GM12878 (cell line): ENCODE results near the gene AGRP. TPM values are rescaled to one million over a fixed set of nuclear protein-coding genes. Genes with fewer than 3 reads are reported as not detected.

ENCODE experiments used
- ATAC-seq: fragments of 200-7000 bp; cut with Tn5 transposase; 3 replicates; pipeline ENCODE4 v1.9.1; 2020; ENCODE audit warnings: mild to moderate bottlenecking, moderate library complexity
- BruUV-seq: library from RNA; stranded (reverse); fragments of 400-500 nt; replicated peaks from 2 replicates; lab custom pipeline; 2021; lab: Mats Ljungman, UMichigan
- CTCF ChIA-PET: fragments of 300-600 bp; sonication (Branson Sonifier 250); formaldehyde crosslinking; extraction: SDS; loops from one replicate; lab custom pipeline; 2021; ENCODE audit warnings: inconsistent platforms; lab: Yijun Ruan, JAX
- POLR2A ChIA-PET: fragments of 350-600 bp; formaldehyde crosslinking; extraction: SDS; loops from one replicate; lab custom pipeline; 2021; ENCODE audit warnings: inconsistent platforms; lab: Charles Lee
- RAD21 ChIA-PET: fragments of 300-600 bp; sonication (Branson Sonifier 250); formaldehyde crosslinking; loops from one replicate; lab custom pipeline; 2023; ENCODE audit warnings: antibody characterized with exemption; ENCODE audit not compliant: unreplicated experiment; lab: Charles Lee
- SMC1A ChIA-PET: fragments of 300-600 bp; sonication (Branson Sonifier 250); formaldehyde crosslinking; loops from one replicate; lab custom pipeline; 2023; ENCODE audit not compliant: unreplicated experiment, uncharacterized antibody; lab: Charles Lee
- DNase-seq: peaks from one replicate; pipeline ENCODE4 v3.0.0-alpha.2; 2011; ENCODE audit warnings: low read depth, low spot score
- FAIRE-seq: peaks from 3 replicates; lab custom pipeline; 2011; peaks lifted over from hg19 to GRCh38; lab: Jason Lieb, UNC
- H2AFZ ChIP-seq: 2 replicates; pipeline ENCODE4 v1.6.0; 2011; ENCODE audit warnings: low read depth, low read length, control low read depth; ENCODE audit not compliant: control insufficient read depth
- H3K27ac ChIP-seq: 2 replicates; pipeline ENCODE4 v1.5.1; 2011; ENCODE audit warnings: control low read depth; ENCODE audit not compliant: control insufficient read depth, insufficient read depth
- H3K27me3 ChIP-seq, 2 experiments: replicated peaks in 1 of 2; 2 replicates each; pipeline versions ENCODE4 v1.6.0 to v1.6.1; 2011; ENCODE audit warnings: low read length in 1 of 2; ENCODE audit not compliant: control insufficient read depth in 2 of 2, insufficient read depth in 2 of 2
- H3K36me3 ChIP-seq, 2 experiments: 2 replicates each; pipeline ENCODE4 v1.5.1; 2011; ENCODE audit warnings: low read length in 1 of 2; ENCODE audit not compliant: control insufficient read depth in 2 of 2, insufficient read depth in 2 of 2
- H3K4me1 ChIP-seq: 2 replicates; pipeline ENCODE4 v1.6.1; 2011; ENCODE audit warnings: mild to moderate bottlenecking, low read length, moderate library complexity, mixed read lengths; ENCODE audit not compliant: control insufficient read depth, insufficient read depth
- H3K4me2 ChIP-seq: 2 replicates; pipeline ENCODE4 v1.6.0; 2011; ENCODE audit warnings: control low read depth; ENCODE audit not compliant: control insufficient read depth, insufficient read depth
- H3K4me3 ChIP-seq: fragments of 200-600 bp; sonication (generic); 2 replicates; pipeline ENCODE4 v1.5.1; 2016
- H3K79me2 ChIP-seq: 2 replicates; pipeline ENCODE4 v1.6.0; 2011; ENCODE audit warnings: low read length; ENCODE audit not compliant: control insufficient read depth, insufficient read depth
- H3K9ac ChIP-seq: 2 replicates; pipeline ENCODE4 v1.8.0; 2011; ENCODE audit warnings: low read length, control low read depth, mixed read lengths; ENCODE audit not compliant: control insufficient read depth, insufficient read depth
- H3K9me3 ChIP-seq: replicated peaks from 3 replicates; pipeline ENCODE4 v1.5.1; 2011; ENCODE audit warnings: mild to moderate bottlenecking, low read length; ENCODE audit not compliant: control insufficient read depth, insufficient read depth
- H4K20me1 ChIP-seq: 2 replicates; pipeline ENCODE4 v1.6.0; 2011; ENCODE audit not compliant: control insufficient read depth, insufficient read depth
- CHD4 ChIP-seq: fragments of 200-600 bp; sonication (generic); IDR thresholded peaks from 2 replicates; pipeline ENCODE4 v1.6.1; 2016; ENCODE audit warnings: mild to moderate bottlenecking
- EGR1 ChIP-seq, 2 experiments: IDR thresholded peaks; 1 replicate in 1 of 2; 2 replicates in 1 of 2; pipeline ENCODE4 v1.6.1; 2011 to 2012; ENCODE audit warnings: low read depth in 2 of 2, low read length in 2 of 2, borderline replicate concordance in 1 of 2, mild to moderate bottlenecking in 1 of 2, moderate library complexity in 1 of 2
- EP300 ChIP-seq, 2 experiments: fragments of 150-350 bp in 1 of 2; IDR thresholded peaks; 2 replicates each; pipeline ENCODE4 v1.6.1; 2011 to 2012; ENCODE audit warnings: low read depth in 2 of 2, low read length in 2 of 2, borderline replicate concordance in 1 of 2, improper control_type of control experiment in 1 of 2, inconsistent platforms in 1 of 2; ENCODE audit not compliant: control insufficient read depth in 1 of 2
- MYB ChIP-seq: fragments of 150-350 bp; IDR thresholded peaks from 2 replicates; pipeline ENCODE4 v1.6.1; 2014; ENCODE audit warnings: mild to moderate bottlenecking, low read depth, low read length, borderline replicate concordance
- NFYA ChIP-seq: IDR thresholded peaks from 2 replicates; pipeline ENCODE4 v1.6.1; 2011; ENCODE audit warnings: low read depth, mild to moderate bottlenecking, low read length, improper control_type of control experiment, borderline replicate concordance
- NR2C1 ChIP-seq: fragments of 450-650 bp; IDR thresholded peaks from 2 replicates; pipeline ENCODE4 v1.6.1; 2017; ENCODE audit warnings: antibody characterized with exemption, mild to moderate bottlenecking, moderate library complexity
- TARDBP ChIP-seq: IDR thresholded peaks from 2 replicates; pipeline ENCODE4 v1.6.1; 2016; ENCODE audit warnings: borderline replicate concordance
- YY1 ChIP-seq: IDR thresholded peaks from 2 replicates; pipeline ENCODE4 v1.6.1; 2011; ENCODE audit warnings: low read depth, mild to moderate bottlenecking, low read length
- WGBS: methylation state at CpG from one replicate; pipeline ENCODE4 v1.1.6; 2016; ENCODE audit warnings: low lambda C conversion rate; ENCODE audit not compliant: insufficient replicate concordance, insufficient coverage; ENCODE audit errors: missing lambda C conversion rate; 5-methylcytosine and 5-hydroxymethylcytosine counted together
- in situ Hi-C: fragments of 300-500 bp; cut with MboI; formaldehyde crosslinking; loops from 9 replicates; pipeline ENCODE4 v1.14.3; 2018; ENCODE audit warnings: mixed read lengths
- intact Hi-C: fragments of 100-400 bp; cut with micrococcal nuclease; formaldehyde crosslinking; loops from one replicate; pipeline ENCODE4 v1.14.2; 2022; ENCODE audit not compliant: unreplicated experiment
- polyA plus RNA-seq, 11 experiments: library from polyadenylated mRNA; depleted of rRNA in 4 of 11; unstranded in 6 of 11; stranded (reverse) in 5 of 11; fragments of >200 nt; fragmentation: Nextera tagmentation in 4 of 11; fragmentation: Illumina TruSeq in 1 of 11; extraction: Ambion mirVana in 4 of 11; extraction: Trizol in 1 of 11; gene quantifications; 1 replicate in 1 of 11; 2 replicates in 10 of 11; pipeline versions ENCODE4 v1.2.1 to v1.2.3, GENCODE V29; 2011 to 2016; ENCODE audit warnings: inconsistent platforms in 2 of 11, missing spikeins in 2 of 11, low read depth in 1 of 11
- total RNA-seq, 4 experiments: library from RNA; depleted of rRNA in 3 of 4; stranded (reverse); fragments of >200 nt in 3 of 4; fragmentation: Illumina TruSeq in 1 of 4; extraction: Trizol in 1 of 4; gene quantifications; 2 replicates each; pipeline versions ENCODE4 v1.2.1 to v1.2.3, GENCODE V29; 2013 to 2021
- TF ChIP-seq, protein P1 (sequence below): IDR thresholded peaks from 2 replicates; pipeline ENCODE4 v1.6.1; 2012; ENCODE audit warnings: improper control_type of control experiment, low read depth, low read length; ENCODE audit not compliant: insufficient replicate concordance
- TF ChIP-seq, protein P2 (sequence below): fragments of 450-650 bp; conservative IDR thresholded peaks from 2 replicates; pipeline ENCODE4 v1.6.1; 2017; ENCODE audit warnings: mild to moderate bottlenecking, moderate library complexity
- TF ChIP-seq, protein P3 (sequence below): fragments of 450-650 bp; IDR thresholded peaks from 2 replicates; pipeline ENCODE4 v1.6.1; 2014; ENCODE audit warnings: mild to moderate bottlenecking
- TF ChIP-seq, protein P4 (sequence below): fragments of 450-650 bp; IDR thresholded peaks from 2 replicates; pipeline ENCODE4 v1.6.1; 2018; ENCODE audit warnings: borderline replicate concordance, mild to moderate bottlenecking; ENCODE audit not compliant: partially characterized antibody

The AGRP gene
- total and polyA plus RNA-seq, 10 of the 15 experiments (the other 5 are each of a cell fraction or from before 2014, with no cell fraction given), result 0.16 to 0.75 (median 0.53) TPM; not detected in 6

DNA sequence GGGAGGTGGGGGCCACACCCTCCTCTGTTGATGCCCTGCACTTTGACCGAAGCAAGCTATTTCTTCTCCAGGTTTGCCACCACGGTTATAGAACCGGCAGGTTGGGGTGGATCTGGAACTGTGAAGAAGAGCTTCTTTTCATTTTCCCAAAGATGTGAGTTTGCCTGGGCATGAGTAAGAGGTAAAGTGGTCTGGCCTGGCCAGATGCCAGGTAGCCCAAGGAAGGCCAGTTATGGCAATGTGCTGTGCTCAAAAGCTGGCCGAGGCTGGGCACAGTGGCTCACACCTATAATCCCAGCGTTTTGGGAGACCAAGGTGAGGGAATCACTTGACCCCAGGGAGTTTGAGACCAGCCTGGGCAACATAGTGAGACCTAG lies 21.1 kb downstream of the AGRP start:
- Histone ChIP-seq H3K36me3 (peaks cover 4 to 7% of the 10 kb centered on the region in 2 experiments; a peak in 3 of 4 replicates), H3K4me1 (peaks cover 4% of the 10 kb centered on the region), H3K27me3 (no peaks in the 10 kb centered on the region), H3K9ac (no peak overlapping the region), H2AFZ (no peak overlapping the region), H3K27ac (no peak overlapping the region), H3K4me3 (no peak overlapping the region), H3K79me2 (peaks cover 12% of the 10 kb centered on the region), H3K4me2 (no peak overlapping the region), H4K20me1 (peaks cover 21% of the 10 kb centered on the region), H3K9me3 (no peaks in the 10 kb centered on the region)
- FAIRE-seq (no peak), DNase-seq (no peak), ATAC-seq (no peak)
- 98% methylated on average over 5 of the region's 5 CpGs for WGBS
- ChIA-PET RAD21 (interaction anchor here (2.2 kb wide), 1 partner anchor 34 kb away, joined by 7 read pairs; no protein-coding TSS in a partner anchor), CTCF (interaction anchor here (1.0 to 8.0 kb wide), 3 partner anchors 14 to 113 kb away, joined by 3 to 81 read pairs (median 4); no protein-coding TSS in a partner anchor), SMC1A (no interaction called here), POLR2A (interaction anchor here (1.1 kb wide), 1 partner anchor 14 kb away, joined by 7 read pairs; no protein-coding TSS in a partner anchor)
- in situ Hi-C loops (no loop called here), intact Hi-C loops (no loop called here)
- no TSS peak for BruUV-seq
- no peak for TF ChIP-seq NFYA
- no peak for TF ChIP-seq CHD4
- no peak for TF ChIP-seq NR2C1
- TF ChIP-seq, protein P1, sequence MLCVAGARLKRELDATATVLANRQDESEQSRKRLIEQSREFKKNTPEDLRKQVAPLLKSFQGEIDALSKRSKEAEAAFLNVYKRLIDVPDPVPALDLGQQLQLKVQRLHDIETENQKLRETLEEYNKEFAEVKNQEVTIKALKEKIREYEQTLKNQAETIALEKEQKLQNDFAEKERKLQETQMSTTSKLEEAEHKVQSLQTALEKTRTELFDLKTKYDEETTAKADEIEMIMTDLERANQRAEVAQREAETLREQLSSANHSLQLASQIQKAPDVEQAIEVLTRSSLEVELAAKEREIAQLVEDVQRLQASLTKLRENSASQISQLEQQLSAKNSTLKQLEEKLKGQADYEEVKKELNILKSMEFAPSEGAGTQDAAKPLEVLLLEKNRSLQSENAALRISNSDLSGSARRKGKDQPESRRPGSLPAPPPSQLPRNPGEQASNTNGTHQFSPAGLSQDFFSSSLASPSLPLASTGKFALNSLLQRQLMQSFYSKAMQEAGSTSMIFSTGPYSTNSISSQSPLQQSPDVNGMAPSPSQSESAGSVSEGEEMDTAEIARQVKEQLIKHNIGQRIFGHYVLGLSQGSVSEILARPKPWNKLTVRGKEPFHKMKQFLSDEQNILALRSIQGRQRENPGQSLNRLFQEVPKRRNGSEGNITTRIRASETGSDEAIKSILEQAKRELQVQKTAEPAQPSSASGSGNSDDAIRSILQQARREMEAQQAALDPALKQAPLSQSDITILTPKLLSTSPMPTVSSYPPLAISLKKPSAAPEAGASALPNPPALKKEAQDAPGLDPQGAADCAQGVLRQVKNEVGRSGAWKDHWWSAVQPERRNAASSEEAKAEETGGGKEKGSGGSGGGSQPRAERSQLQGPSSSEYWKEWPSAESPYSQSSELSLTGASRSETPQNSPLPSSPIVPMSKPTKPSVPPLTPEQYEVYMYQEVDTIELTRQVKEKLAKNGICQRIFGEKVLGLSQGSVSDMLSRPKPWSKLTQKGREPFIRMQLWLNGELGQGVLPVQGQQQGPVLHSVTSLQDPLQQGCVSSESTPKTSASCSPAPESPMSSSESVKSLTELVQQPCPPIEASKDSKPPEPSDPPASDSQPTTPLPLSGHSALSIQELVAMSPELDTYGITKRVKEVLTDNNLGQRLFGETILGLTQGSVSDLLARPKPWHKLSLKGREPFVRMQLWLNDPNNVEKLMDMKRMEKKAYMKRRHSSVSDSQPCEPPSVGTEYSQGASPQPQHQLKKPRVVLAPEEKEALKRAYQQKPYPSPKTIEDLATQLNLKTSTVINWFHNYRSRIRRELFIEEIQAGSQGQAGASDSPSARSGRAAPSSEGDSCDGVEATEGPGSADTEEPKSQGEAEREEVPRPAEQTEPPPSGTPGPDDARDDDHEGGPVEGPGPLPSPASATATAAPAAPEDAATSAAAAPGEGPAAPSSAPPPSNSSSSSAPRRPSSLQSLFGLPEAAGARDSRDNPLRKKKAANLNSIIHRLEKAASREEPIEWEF, result no peak
- TF ChIP-seq, protein P2, sequence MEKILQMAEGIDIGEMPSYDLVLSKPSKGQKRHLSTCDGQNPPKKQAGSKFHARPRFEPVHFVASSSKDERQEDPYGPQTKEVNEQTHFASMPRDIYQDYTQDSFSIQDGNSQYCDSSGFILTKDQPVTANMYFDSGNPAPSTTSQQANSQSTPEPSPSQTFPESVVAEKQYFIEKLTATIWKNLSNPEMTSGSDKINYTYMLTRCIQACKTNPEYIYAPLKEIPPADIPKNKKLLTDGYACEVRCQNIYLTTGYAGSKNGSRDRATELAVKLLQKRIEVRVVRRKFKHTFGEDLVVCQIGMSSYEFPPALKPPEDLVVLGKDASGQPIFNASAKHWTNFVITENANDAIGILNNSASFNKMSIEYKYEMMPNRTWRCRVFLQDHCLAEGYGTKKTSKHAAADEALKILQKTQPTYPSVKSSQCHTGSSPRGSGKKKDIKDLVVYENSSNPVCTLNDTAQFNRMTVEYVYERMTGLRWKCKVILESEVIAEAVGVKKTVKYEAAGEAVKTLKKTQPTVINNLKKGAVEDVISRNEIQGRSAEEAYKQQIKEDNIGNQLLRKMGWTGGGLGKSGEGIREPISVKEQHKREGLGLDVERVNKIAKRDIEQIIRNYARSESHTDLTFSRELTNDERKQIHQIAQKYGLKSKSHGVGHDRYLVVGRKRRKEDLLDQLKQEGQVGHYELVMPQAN, result no peak
- TF ChIP-seq TARDBP, result no peak
- TF ChIP-seq, protein P3, sequence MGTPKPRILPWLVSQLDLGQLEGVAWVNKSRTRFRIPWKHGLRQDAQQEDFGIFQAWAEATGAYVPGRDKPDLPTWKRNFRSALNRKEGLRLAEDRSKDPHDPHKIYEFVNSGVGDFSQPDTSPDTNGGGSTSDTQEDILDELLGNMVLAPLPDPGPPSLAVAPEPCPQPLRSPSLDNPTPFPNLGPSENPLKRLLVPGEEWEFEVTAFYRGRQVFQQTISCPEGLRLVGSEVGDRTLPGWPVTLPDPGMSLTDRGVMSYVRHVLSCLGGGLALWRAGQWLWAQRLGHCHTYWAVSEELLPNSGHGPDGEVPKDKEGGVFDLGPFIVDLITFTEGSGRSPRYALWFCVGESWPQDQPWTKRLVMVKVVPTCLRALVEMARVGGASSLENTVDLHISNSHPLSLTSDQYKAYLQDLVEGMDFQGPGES, result no peak
- TF ChIP-seq YY1, result no peak
- TF ChIP-seq EGR1 (IDR thresholded peaks at IDR 0.05; ENCODE audit: borderline replicate concordance in 1 of 2, low read depth in 2 of 2, low read length in 2 of 2), result no peak
- no peak for TF ChIP-seq EP300 (IDR thresholded peaks at IDR 0.05; ENCODE audit: borderline replicate concordance in 1 of 2, control insufficient read depth in 1 of 2, low read depth in 2 of 2, low read length in 2 of 2)
- TF ChIP-seq, protein P4, sequence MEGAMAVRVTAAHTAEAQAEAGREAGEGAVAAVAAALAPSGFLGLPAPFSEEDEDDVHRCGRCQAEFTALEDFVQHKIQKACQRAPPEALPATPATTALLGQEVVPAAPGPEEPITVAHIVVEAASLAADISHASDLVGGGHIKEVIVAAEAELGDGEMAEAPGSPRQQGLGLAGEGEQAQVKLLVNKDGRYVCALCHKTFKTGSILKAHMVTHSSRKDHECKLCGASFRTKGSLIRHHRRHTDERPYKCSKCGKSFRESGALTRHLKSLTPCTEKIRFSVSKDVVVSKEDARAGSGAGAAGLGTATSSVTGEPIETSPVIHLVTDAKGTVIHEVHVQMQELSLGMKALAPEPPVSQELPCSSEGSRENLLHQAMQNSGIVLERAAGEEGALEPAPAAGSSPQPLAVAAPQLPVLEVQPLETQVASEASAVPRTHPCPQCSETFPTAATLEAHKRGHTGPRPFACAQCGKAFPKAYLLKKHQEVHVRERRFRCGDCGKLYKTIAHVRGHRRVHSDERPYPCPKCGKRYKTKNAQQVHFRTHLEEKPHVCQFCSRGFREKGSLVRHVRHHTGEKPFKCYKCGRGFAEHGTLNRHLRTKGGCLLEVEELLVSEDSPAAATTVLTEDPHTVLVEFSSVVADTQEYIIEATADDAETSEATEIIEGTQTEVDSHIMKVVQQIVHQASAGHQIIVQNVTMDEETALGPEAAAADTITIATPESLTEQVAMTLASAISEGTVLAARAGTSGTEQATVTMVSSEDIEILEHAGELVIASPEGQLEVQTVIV, result no peak
- no peak for TF ChIP-seq MYB
